Measurements from ENCODE around the gene DDT. TPM values are rescaled to one million over a fixed set of nuclear protein-coding genes. Genes with fewer than 3 reads are reported as not detected.
"Not testable (repeated sequence)": the region's sequence is repeated elsewhere in the genome, so short reads cannot be mapped to it uniquely, and the experiment has no call there.

Gene DDT
- total RNA-seq, 2 experiments from 2014 or later, result 116 to 119 TPM

DNA sequence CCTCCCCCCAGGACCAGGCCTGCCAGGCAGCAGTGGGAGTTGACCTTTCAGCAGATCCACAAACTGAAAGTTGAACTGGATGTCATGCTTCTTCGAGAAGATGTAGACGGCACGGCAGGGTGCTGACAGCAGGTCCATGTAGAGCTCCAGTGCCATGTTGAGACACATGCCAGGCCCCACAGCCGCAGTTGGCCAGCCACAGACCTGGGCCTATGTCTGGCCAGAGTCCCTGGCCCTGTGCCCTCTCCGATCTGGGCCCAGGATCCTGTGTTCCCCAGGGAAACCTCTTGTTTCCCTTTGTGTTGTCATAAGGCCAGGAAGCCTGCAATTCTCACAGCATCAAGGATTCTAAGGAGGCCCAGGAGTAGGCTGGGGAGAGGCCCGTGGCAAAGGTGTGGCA lies 31.0 kb upstream of the DDT start, which contains the start of gene GSTT4:
Gene GSTT4 (minus strand): TSS at position 253 of the 400 bp plus-strand sequence. CDS start 97 bp downstream, at position 156.
- Mint-ChIP-seq H3K36me3 (ENCODE audit: low read depth) (no peaks in the 10 kb centered on the region), H3K4me3 (no peak within 1 kb of the TSS), H3K9me3 (no peaks in the 10 kb centered on the region), H3K27me3 (peaks cover 6% of the 10 kb centered on the region), H3K27ac (no peak within 1 kb of the TSS), H3K4me1 (peaks cover 1% of the 10 kb centered on the region)
- POLR2A ChIA-PET, result no interaction called here
- DNase-seq, result no peak
- CTCF ChIA-PET, result no interaction called here

DNA sequence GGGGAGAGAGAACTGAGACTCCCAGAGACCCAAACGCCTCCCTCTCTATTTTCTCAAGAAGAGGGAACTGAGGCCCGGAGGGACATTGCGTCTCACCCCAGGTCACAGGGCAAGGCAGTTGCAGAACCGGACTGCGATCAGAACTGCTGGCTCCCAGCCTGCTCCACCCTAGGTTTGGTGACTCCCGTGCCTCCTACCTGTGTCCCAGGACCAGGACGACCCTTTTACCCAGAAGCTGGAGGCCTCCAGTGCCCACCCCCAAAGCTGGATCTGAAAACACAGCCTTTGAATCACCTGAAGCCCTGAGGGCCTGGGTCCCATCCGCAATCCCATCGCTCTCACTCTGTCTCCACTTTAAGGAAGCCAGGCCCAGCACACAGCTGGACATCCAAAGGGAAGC lies 29.6 kb upstream of the DDT start:
- DNase-seq, result no peak
- H3K4me3 Mint-ChIP-seq, result no peak overlapping the region
- ChIA-PET POLR2A (no interaction called here), CTCF (no interaction called here)
- H3K27me3 Mint-ChIP-seq, result peaks cover 6% of the 10 kb centered on the region
- H3K9me3 Mint-ChIP-seq, result no peaks in the 10 kb centered on the region
- no peak overlapping the region for H3K27ac Mint-ChIP-seq
- no peaks in the 10 kb centered on the region for H3K36me3 Mint-ChIP-seq (ENCODE audit: low read depth)
- no peaks in the 10 kb centered on the region for H3K4me1 Mint-ChIP-seq

DNA sequence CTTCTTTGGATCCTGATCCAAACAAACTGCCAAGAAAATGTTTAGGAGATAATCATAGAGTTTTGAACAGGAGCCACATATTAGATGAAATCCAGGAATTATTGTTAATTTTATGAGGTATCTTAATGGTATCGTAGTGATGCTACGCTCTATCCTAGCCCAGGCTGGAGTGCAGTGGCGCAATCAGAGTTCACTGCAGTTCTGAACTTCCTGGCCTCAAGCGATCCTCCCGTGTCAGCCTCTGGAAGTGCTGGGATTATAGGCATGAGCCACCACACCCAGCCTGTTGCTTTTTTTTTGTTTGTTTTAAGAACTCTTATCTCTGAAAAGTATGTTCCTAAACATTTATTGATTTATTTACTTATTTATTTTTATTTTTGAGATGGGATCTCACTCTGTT lies 28.6 kb upstream of the DDT start:
- H3K4me1 Mint-ChIP-seq, result peaks cover under 1% of the 10 kb centered on the region
- POLR2A ChIA-PET, result no interaction called here
- no peak for DNase-seq
- CTCF ChIA-PET, result interaction anchor here (0.6 kb wide), 1 partner anchor 520 kb away, joined by 3 read pairs; no protein-coding TSS in a partner anchor
- H3K9me3 Mint-ChIP-seq, result no peaks in the 10 kb centered on the region
- peaks cover 6% of the 10 kb centered on the region for H3K27me3 Mint-ChIP-seq
- no peak overlapping the region for H3K4me3 Mint-ChIP-seq
- H3K36me3 Mint-ChIP-seq (ENCODE audit: low read depth), result no peaks in the 10 kb centered on the region
- no peak overlapping the region for H3K27ac Mint-ChIP-seq

DNA sequence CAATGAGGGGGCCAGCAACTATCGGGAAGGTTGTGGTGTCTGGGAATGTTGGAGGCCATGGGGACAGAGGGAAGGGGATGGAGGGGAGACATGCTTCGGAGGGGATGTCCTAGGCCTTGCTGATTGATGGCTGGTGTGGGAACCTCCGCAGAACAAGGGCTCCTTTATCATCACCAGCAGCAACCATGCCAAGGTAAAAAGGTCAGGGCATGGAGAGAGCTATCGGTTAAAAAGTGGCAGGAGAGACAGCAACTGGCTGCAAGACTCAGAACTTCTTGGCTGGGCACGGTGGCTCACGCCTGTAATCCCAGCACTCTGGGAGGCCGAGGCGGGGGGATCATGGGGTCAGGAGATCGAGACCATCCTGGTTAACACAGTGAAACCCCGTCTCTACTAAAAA lies 28.0 kb upstream of the DDT start:
- H3K4me1 Mint-ChIP-seq, result peaks cover 4% of the 10 kb centered on the region
- no peak for DNase-seq
- peaks cover 10% of the 10 kb centered on the region for H3K27me3 Mint-ChIP-seq

DNA sequence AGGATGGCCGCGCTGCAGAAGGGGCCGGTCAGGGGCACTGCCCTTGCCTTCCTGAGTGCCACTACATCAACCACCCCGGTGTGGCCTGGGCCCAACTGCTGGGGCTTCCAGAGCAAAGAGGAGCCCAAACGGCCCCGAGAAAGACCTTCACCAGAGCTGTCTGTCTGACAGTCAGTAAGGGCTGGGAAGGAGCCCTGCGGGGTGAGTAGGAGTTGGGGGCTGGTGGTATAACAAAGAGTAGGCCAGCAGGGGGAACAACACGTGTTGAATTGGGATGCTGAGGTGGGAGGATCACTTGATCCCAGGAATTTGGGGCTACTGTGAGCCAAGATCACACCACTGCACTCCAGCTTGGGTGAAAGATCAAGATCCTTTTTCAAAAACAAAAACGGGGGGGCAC lies 27.1 kb upstream of the DDT start:
- POLR2A ChIA-PET, result no interaction called here
- Mint-ChIP-seq H3K27me3 (peaks cover 12% of the 10 kb centered on the region), H3K36me3 (ENCODE audit: low read depth) (no peaks in the 10 kb centered on the region), H3K4me1 (peaks cover 4% of the 10 kb centered on the region), H3K9me3 (no peaks in the 10 kb centered on the region), H3K4me3 (no peak overlapping the region), H3K27ac (no peak overlapping the region)
- CTCF ChIA-PET, result no interaction called here
- DNase-seq, result no peak

More for the DNA sequence above, 28.0 kb upstream of the DDT start:
- H3K36me3 Mint-ChIP-seq (ENCODE audit: low read depth), result no peaks in the 10 kb centered on the region
- no peaks in the 10 kb centered on the region for H3K9me3 Mint-ChIP-seq
- ChIA-PET CTCF (no interaction called here), POLR2A (no interaction called here)
- H3K27ac Mint-ChIP-seq, result no peak overlapping the region
- no peak overlapping the region for H3K4me3 Mint-ChIP-seq

DNA sequence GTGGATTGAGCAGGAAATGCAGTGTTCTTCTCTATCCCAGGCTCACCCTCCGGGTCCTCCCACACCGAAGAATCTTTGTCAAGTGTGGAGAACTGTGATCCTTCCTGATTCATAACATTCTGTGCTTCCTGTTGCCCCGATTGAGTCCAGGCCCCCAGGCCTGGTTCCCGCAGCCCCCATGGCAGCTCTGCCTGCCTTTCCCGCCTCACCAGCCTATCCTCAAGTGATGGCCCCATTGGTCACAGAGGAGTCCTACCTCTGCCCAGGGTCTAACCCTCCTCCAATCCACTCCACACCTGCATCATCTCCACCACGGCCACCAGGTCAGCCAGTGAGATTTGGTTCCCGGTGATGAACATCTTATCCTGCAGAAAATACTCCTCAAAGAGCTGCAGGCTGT lies 25.5 kb upstream of the DDT start:
- H3K4me3 Mint-ChIP-seq; POLR2A ChIA-PET; DNase-seq; CTCF ChIA-PET; H3K4me1 Mint-ChIP-seq; H3K9me3 Mint-ChIP-seq; H3K36me3 Mint-ChIP-seq (ENCODE audit: low read depth); H3K27ac Mint-ChIP-seq: not testable (repeated sequence)
- peaks cover 15% of the 10 kb centered on the region for H3K27me3 Mint-ChIP-seq

DNA sequence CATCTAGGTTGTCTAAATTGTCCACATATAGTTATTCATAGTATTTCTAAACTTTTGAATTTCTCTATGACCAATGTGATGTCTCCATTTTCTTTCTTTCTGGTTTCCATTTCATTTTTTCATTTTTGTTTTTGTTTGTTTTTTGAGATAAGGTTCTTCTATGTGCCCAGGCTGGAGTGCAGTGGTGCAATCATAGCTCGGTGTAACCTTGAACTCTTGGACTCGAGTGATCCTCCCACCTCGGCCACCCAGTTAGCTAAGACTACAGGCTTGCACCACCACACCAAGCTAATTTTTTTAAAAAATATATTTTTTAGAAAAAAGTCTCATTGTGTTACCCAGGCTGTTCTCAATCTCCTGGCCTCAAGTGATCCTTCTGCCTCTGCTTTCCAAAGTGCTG lies 22.9 kb upstream of the DDT start:
- ChIA-PET POLR2A (no interaction called here), CTCF (no interaction called here)
- DNase-seq, result no peak
- H3K4me1 Mint-ChIP-seq, result peaks cover 4% of the 10 kb centered on the region
- H3K36me3 Mint-ChIP-seq (ENCODE audit: low read depth), result no peaks in the 10 kb centered on the region
- peaks cover 13% of the 10 kb centered on the region for H3K27me3 Mint-ChIP-seq
- no peak overlapping the region for H3K27ac Mint-ChIP-seq
- no peak overlapping the region for H3K4me3 Mint-ChIP-seq
- no peaks in the 10 kb centered on the region for H3K9me3 Mint-ChIP-seq

DNA sequence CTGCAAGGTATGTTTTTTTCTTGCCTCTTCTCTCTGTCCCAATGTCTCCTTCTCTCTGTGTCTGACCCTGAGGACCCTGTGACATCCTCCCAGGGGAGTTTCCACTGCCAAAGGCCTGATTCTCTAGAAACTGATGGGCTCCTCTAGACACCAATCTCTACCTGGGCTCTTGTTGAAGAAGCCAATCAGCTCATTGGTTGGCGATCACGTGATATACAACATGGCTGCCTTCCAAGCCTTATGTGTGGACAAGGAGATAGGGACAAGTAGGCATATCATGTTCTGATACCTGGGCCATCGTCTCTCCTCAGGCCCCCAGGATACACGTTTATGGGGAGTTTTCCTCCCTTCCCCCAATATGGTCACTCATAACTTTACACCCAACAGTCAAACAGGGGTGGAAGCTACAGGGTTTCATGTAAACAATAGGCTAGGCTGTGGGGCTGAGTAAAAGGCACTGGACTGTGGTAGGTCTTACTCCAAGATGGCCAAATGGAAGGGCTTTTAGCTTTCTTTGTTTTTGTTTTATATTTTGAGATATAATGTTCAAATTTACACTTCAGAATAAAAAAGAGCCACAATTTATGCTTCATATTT lies 19.4 kb upstream of the DDT start:
- H3K9me3 Mint-ChIP-seq; H3K4me1 Mint-ChIP-seq; POLR2A ChIA-PET; H3K27me3 Mint-ChIP-seq; H3K4me3 Mint-ChIP-seq; DNase-seq; CTCF ChIA-PET; H3K27ac Mint-ChIP-seq; H3K36me3 Mint-ChIP-seq (ENCODE audit: low read depth): not testable (repeated sequence)

DNA sequence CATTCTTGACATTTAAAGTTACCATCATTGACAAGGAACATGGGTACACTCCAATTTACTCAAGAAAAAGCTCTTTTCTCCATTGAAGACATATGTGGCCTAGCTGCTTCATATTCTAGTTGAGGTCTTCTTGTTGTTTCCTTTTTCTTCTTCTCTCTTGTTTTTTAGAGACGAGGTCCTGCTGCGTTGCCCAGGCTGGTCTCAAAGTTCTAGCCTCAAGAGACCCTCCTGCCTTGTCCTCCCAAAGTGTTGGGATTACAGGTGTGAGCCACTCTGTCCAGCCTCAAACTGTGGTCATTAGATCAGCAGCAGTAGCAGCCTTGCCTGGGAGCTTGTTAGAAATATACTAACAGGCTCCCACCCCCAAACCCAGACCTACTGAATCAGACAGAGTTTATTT lies 18.8 kb upstream of the DDT start:
- not testable (repeated sequence) for H3K27ac Mint-ChIP-seq, H3K9me3 Mint-ChIP-seq

DNA sequence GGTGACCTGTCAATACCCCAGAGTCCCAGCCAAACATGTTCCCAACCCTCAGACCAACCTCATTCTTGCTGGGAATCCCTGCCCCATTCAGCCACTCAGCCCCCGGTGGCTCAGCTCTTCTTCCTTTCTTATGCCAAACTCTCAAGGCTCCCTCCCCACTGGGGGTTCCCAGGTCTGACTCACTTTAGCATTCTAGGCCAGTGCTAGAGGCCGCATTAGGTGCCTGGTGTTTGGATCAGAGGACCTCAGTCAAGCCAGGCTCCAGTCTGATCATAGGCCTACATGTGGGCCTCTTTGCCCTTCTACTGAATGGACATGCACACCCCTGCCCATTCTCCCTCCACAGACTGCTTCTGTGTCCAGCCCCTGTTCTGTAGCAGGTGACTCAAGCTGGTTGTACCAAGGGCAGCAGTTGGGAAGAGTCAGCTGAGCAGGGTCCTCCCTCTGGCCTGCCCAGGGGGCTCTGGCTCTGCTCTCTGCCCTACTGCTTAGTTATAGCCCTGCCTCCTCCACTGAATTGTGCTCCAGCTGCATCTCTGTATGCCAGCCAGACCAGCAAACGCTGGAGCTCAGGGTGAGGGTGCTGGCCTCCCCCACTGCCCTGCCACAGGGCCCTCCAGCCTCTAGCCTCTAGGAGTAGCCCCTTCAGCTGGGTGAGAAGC lies 15.5 kb upstream of the DDT start:
- H3K27me3 Mint-ChIP-seq; POLR2A ChIA-PET; H3K27ac Mint-ChIP-seq; H3K36me3 Mint-ChIP-seq (ENCODE audit: low read depth); H3K4me3 Mint-ChIP-seq; H3K9me3 Mint-ChIP-seq; DNase-seq; H3K4me1 Mint-ChIP-seq: not testable (repeated sequence)
- CTCF ChIA-PET, result interaction anchor here (0.6 kb wide), 1 partner anchor 167 kb away, joined by 3 read pairs; no protein-coding TSS in a partner anchor

More for the DNA sequence above, 18.8 kb upstream of the DDT start:
- POLR2A ChIA-PET; DNase-seq; H3K36me3 Mint-ChIP-seq (ENCODE audit: low read depth); H3K4me3 Mint-ChIP-seq; H3K27me3 Mint-ChIP-seq; H3K4me1 Mint-ChIP-seq: not testable (repeated sequence)
- CTCF ChIA-PET, result interaction anchor here (1.4 kb wide), 1 partner anchor 163 kb away, joined by 5 read pairs; no protein-coding TSS in a partner anchor

DNA sequence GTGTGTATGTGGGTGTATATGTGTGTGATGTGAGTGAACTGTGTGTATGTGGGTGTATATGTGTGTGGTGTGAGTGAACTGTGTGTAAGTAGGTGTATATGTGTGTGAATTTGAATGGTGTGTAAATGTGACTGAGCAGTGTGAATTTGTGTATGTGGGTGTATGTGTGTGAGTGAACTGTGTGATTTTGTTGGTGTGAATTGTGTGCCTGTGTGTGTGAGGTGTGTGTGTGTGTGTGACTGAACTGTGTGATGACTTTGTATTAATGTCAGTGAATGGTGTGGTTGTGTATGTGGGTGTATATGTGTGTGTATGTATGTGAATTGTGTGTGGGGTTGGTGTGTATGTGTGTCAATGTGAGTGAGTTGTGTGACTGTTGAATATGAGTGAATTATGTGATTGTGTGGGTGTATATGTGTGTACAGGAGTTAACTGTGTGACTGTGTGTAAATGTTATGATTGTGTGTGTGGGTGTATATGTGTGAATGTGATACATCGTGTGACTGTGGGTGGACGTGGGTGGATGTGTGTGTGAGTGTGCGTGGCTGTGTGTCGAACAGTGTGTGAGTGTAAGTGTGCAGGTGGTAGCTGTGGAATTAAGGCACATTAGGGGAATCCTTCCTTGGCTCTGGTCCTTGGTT lies 12.4 kb upstream of the DDT start:
- not testable (repeated sequence) for H3K27ac Mint-ChIP-seq

DNA sequence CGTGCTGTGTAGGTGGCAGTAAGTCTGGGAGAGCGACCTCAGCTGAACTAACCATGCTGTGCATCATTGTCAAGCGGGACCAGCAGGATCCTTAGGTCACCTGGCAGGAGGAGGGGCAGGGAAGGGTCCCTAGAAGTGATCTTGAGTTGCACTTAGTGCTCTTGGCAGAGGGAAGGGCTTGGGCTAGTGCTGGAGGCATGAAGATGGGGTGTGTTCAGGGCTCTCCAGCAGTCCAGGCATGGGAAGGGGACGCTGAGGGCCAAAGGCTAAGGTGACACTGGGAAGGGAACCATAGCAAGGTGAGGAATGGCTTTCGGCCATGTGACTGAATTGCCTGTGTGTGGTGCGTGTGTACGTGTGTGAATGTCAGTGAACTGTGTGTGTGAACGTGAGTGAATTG lies 11.8 kb upstream of the DDT start:
- H3K4me3 Mint-ChIP-seq; H3K9me3 Mint-ChIP-seq; CTCF ChIA-PET; H3K27ac Mint-ChIP-seq; DNase-seq; H3K27me3 Mint-ChIP-seq; H3K4me1 Mint-ChIP-seq; POLR2A ChIA-PET; H3K36me3 Mint-ChIP-seq (ENCODE audit: low read depth): not testable (repeated sequence)

More for the DNA sequence above, 12.4 kb upstream of the DDT start:
- POLR2A ChIA-PET; H3K4me1 Mint-ChIP-seq; H3K4me3 Mint-ChIP-seq; H3K27me3 Mint-ChIP-seq; DNase-seq; CTCF ChIA-PET; H3K36me3 Mint-ChIP-seq (ENCODE audit: low read depth); H3K9me3 Mint-ChIP-seq: not testable (repeated sequence)

DNA sequence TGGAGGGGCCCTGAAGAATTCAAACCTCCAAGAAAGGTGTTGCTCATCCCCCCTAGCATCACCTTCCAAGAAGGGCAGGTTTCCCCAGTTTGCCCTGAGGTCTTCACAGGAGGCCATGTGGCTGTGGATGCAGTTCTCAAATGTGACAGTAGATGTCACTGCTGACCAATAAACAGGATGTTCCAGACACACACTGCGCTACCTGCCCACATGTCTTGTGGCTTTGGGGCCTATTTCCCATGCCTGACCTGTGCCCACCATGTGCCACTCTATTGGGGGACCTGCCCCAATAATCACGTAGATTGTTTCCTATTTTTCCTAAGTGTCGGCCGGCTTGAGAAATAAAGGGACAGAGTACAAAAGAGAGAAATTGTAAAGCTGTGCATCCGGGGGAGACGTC lies 10.2 kb upstream of the DDT start:
- no peaks in the 10 kb centered on the region for H3K9me3 Mint-ChIP-seq

DNA sequence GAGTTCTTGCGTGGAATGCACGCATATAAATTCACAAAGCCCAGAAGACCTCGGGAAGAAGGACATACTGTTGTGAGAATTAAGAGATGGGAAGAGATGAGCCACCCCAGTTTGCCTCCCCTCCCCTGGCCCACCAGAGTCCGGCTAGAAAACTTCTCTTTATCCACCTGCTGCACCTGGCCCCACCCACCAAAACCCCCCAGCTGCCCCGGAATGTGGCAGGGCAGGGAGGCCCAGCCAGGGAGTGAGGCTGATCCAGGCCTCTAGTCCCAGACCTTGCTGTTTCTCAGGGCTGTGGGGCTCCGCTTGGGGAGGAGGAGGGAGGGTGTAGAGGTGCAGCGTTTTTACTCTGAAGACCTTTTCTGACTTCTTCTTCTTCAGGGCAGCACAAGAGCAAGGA lies 6.3 kb upstream of the DDT start:
- H3K27ac Mint-ChIP-seq; H3K4me3 Mint-ChIP-seq; CTCF ChIA-PET; H3K9me3 Mint-ChIP-seq; H3K27me3 Mint-ChIP-seq; H3K4me1 Mint-ChIP-seq; H3K36me3 Mint-ChIP-seq (ENCODE audit: low read depth); POLR2A ChIA-PET; DNase-seq: not testable (repeated sequence)

More for the DNA sequence above, 10.2 kb upstream of the DDT start:
- Mint-ChIP-seq H3K36me3 (ENCODE audit: low read depth) (no peaks in the 10 kb centered on the region), H3K27ac (no peak overlapping the region), H3K4me1 (peaks cover 1% of the 10 kb centered on the region), H3K27me3 (no peaks in the 10 kb centered on the region), H3K4me3 (no peak overlapping the region)
- POLR2A ChIA-PET, result no interaction called here
- CTCF ChIA-PET, result no interaction called here
- DNase-seq, result peak; percentile 60

Measured in activated CD4-positive, alpha-beta memory T cell treated with anti-CD3 and anti-CD28 coated beads, Interleukin-2, amount 10 ng/mL, durations not matched to agents 7 days and 5 days (primary cell).